Measurements from ENCODE around the gene FIGNL1.

Gene FIGNL1

GRCh38 chr7:50426280-50427045 is 23.7 kb downstream of the FIGNL1 start:
- DNase-seq = no peak

GRCh38 chr7:50425318-50425717 is 24.8 kb downstream of the FIGNL1 start:
- DNase-seq = no peak

- DNase-seq = no peak
These were observed 26.3 kb downstream of the FIGNL1 start for GRCh38 chr7:50423860-50424259.

- no peak for DNase-seq
These were observed 27.3 kb downstream of the FIGNL1 start for GRCh38 chr7:50422858-50423257.

GRCh38 chr7:50421043-50421442 is 29.1 kb downstream of the FIGNL1 start:
- DNase-seq = no peak

- DNase-seq = no peak
These were observed 31.4 kb downstream of the FIGNL1 start for GRCh38 chr7:50418526-50419290.

- peak; percentile 28 to 53 (median 39) for DNase-seq
These were observed 32.0 kb downstream of the FIGNL1 start for GRCh38 chr7:50418086-50418515.

- no peak for DNase-seq
These were observed 33.5 kb downstream of the FIGNL1 start for GRCh38 chr7:50416527-50417182.

GRCh38 chr7:50415844-50416364 is 34.2 kb downstream of the FIGNL1 start:
- DNase-seq = no peak

- DNase-seq = no peak
These were observed 36.6 kb downstream of the FIGNL1 start for GRCh38 chr7:50413561-50413960.

GRCh38 chr7:50412973-50413372 is 37.2 kb downstream of the FIGNL1 start:
- DNase-seq = no peak

- DNase-seq = no peak
These were observed 38.8 kb downstream of the FIGNL1 start for GRCh38 chr7:50411332-50411731.

- DNase-seq = no peak
These were observed 40.0 kb downstream of the FIGNL1 start for GRCh38 chr7:50409856-50410745.

- DNase-seq = no peak
These were observed 43.2 kb downstream of the FIGNL1 start for GRCh38 chr7:50406935-50407334.

- DNase-seq = no peak
These were observed 44.9 kb downstream of the FIGNL1 start for GRCh38 chr7:50405221-50405620.

GRCh38 chr7:50404392-50404791 is 45.8 kb downstream of the FIGNL1 start:
- DNase-seq = no peak

GRCh38 chr7:50400114-50400513 is 50.0 kb downstream of the FIGNL1 start:
- DNase-seq = no peak

GRCh38 chr7:50399635-50400034 is 50.5 kb downstream of the FIGNL1 start:
- DNase-seq = no peak

GRCh38 chr7:50399206-50399605 is 50.9 kb downstream of the FIGNL1 start:
- DNase-seq = no peak

- DNase-seq = no peak
These were observed 52.2 kb downstream of the FIGNL1 start for GRCh38 chr7:50397971-50398324.

- DNase-seq = no peak
These were observed 52.7 kb downstream of the FIGNL1 start for GRCh38 chr7:50397320-50397970.

- no peak for DNase-seq
These were observed 53.3 kb downstream of the FIGNL1 start for GRCh38 chr7:50396856-50397255.

All from activated CD4-positive, CD25-positive, alpha-beta regulatory T cell (primary cell).